Adrenal gland (tissue), 5 donors: ENCODE measurements around the gene RELT.

ENCODE experiments used
- CTCF ChIP-seq, 6 experiments: fragments of 450-650 bp in 4 of 6; fragments of 200-600 bp in 2 of 6; sonication (generic) in 1 of 6; IDR thresholded peaks; 1 replicate in 5 of 6; 2 replicates in 1 of 6; pipeline versions ENCODE4 v1.5.1 to v1.8.0; 2016 to 2021; ENCODE audit warnings: antibody characterized with exemption in 6 of 6, mild to moderate bottlenecking in 2 of 6, moderate library complexity in 1 of 6
- POLR2A ChIP-seq, 2 donors: fragments of 450-650 bp; IDR thresholded peaks; one replicate each; pipeline ENCODE4 v1.6.1; 2017; ENCODE audit warnings: antibody characterized with exemption in 2 of 2, mild to moderate bottlenecking in 2 of 2, moderate library complexity in 1 of 2
- donor health status: DM: no; HTN: no; CAD: no.

GRCh38 chr11:73398132-73398526, 21.9 kb downstream of the RELT start:
- TF ChIP-seq POLR2A (IDR thresholded peaks at IDR 0.05) (no peak), CTCF (IDR thresholded peaks at IDR 0.05) (no peak)
